Measurements from ENCODE around the gene MN1.

The MN1 gene

GRCh38 chr22:27800250-27801201, 1.0 kb downstream of the MN1 start:
- no peak for DNase-seq (ENCODE audit: low read depth)

- no peak for DNase-seq (ENCODE audit: low read depth)
Measured at GRCh38 chr22:27799827-27800249, 1.7 kb downstream of the MN1 start.

DNA sequence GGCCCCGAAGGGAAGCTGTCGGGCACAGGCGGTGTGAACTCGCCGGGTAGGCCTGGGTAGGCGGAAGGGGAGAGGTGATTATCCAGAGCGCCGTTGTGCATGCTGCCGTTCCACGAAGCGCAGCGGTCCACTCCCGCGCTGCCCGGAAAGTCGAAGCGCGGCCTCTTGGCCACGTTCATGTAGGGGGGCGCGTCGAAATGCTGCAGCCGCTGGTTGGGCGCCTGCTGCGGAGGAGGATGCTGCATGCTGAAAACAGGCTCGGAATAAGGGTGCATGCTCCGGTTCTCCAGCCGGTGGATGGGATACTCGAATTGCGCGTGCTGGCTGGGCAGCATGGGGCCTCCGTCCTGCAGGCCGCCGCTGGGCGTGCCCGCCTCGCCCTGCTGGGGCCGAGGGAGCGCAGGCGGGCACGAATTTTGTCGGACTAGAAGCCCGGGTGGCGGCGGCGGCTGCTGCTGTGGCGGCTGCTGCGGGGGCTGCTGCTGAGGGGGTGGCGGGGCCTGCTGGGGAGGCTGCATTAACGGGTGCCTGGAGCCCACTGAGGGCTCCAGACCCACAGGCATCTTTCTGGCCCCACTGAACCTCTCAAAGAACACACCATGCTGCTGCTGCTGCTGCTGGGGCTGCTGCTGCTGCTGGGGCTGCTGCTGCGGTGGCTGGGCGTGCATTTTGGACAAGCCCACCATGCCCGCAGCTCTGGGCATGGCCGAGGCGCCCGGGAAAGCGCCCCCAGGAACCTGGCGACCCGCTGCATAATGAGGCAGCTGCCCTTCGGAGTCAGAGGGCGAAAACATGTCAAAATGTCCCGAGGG, 2.3 kb downstream of the MN1 start:
- no peak for DNase-seq (ENCODE audit: low read depth)

GRCh38 chr22:27798511-27799014, 3.0 kb downstream of the MN1 start:
- DNase-seq (ENCODE audit: low read depth): no peak

DNA sequence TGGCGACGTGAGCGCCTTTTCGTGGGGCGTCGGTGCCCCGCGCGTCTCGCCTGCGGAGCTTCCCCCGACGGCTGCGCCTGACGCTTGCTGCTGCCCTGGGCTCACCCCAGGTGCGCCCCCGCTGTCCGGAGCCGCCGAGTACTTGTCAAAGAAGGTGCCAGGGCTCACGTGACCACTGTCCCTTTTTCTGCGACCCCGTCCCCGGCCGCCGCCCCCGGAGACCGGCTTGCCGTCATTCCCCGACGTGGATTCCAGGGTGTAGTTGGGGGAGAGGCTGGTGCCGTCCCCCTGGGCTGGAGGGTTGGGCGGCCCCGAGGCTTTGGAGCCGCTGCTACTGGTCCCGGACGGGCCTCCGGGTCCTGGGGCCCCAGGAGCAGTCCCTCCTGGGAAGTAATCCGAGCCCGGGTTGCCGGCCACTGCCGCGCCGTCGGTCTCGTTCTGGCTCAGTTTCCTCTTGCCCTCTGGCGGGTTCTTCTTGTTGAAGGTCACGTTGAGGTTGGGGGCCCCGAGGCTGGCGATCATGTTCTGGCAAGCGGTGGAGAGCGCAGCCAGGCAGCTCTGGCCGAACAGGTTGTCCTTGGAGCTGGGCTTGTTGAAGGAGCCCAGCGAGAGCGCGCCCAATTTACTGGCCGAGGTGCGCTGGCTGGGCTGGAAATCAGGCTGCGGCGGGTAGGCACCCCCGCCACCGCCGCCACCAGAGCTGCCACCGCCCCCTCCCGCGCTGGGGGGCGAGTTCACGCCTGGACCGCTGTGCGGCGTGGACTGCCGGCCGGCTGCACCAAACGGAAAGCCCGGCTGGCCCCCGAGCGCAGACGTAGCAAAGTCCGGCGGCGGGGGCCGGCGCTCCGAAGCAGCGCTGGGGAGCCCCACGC, 3.8 kb downstream of the MN1 start:
- DNase-seq (ENCODE audit: low read depth): no peak

DNA sequence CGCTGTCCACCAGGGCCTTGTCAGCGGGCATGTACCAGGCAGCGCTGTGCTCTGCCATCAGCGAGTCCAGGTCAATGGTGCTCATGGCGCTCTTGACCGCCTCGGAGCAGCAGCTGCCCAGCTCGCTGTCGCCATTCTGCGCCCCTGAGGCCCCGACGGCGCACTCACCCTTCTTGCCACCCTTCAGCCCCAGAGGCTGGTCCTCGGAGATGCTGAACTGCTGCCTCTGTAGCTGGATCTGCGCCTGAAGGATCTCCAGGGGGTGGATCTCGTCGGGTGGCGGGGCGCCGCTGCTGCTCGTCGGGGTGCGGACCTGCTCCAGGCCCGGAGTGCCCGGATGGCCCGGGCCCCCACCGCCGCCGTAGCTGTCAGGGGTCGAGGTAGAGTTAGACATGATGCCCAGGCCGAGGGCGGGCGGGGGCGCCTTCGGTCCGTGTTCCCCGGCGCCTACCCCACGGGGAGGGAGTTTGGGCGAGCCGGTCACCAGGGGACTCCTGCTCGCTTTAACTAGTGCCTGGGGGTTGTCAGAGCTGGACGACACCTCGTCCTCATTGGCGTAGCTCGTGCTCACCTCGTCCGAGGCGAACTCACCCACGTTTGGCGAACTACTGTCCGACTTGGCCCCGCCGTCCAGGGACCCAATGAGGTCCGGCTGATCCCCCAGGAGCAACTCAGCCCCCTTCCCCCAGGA, 4.6 kb downstream of the MN1 start:
- no peak for DNase-seq (ENCODE audit: low read depth)

GRCh38 chr22:27795696-27796517, 5.6 kb downstream of the MN1 start:
- DNase-seq (ENCODE audit: low read depth): no peak

GRCh38 chr22:27795053-27795452, 6.5 kb downstream of the MN1 start:
- DNase-seq (ENCODE audit: low read depth): no peak

GRCh38 chr22:27794226-27794625, 7.3 kb downstream of the MN1 start:
- no peak for DNase-seq (ENCODE audit: low read depth)

- DNase-seq (ENCODE audit: low read depth): no peak
Measured at GRCh38 chr22:27793576-27793975, 8.0 kb downstream of the MN1 start.

DNA sequence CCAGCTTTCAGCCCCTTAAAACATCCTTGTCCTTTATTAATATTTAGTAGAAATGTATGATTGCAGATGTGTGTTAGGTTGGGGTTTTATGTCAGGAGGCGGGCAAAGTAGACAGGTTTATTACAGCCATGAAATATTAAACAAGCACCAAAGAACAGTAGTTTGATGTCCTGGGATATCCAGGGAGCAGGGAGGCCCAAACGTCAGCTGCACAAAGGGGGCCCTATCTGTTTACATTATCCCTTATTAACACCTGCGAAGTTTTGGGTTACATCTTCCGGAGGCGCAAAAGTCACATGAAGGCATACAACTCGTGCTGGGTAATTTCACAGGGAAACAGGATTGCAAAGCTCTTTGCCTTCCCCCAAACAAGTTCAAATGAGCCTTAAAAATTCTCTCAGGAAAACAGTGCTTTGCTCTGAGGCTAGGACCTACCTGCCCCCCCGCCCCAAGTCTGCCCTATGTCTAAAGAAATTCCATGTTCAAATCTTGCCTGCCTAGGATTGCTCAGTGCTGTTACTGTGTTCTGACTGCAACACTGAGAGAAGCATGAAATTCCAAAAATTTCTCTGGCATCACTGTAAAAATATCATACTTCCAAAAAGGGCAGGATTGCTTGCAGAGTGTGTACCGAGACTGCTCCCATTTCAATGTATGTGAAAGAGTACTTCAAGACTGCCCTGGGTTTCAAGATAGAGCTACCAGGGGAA, 8.9 kb downstream of the MN1 start:
- no peak for DNase-seq (ENCODE audit: low read depth)

GRCh38 chr22:27791859-27792241, 9.7 kb downstream of the MN1 start:
- no peak for DNase-seq (ENCODE audit: low read depth)

GRCh38 chr22:27791159-27791858, 10.2 kb downstream of the MN1 start:
- DNase-seq (ENCODE audit: low read depth): no peak

- no peak for DNase-seq (ENCODE audit: low read depth)
Measured at GRCh38 chr22:27790376-27791158, 11.0 kb downstream of the MN1 start.

DNA sequence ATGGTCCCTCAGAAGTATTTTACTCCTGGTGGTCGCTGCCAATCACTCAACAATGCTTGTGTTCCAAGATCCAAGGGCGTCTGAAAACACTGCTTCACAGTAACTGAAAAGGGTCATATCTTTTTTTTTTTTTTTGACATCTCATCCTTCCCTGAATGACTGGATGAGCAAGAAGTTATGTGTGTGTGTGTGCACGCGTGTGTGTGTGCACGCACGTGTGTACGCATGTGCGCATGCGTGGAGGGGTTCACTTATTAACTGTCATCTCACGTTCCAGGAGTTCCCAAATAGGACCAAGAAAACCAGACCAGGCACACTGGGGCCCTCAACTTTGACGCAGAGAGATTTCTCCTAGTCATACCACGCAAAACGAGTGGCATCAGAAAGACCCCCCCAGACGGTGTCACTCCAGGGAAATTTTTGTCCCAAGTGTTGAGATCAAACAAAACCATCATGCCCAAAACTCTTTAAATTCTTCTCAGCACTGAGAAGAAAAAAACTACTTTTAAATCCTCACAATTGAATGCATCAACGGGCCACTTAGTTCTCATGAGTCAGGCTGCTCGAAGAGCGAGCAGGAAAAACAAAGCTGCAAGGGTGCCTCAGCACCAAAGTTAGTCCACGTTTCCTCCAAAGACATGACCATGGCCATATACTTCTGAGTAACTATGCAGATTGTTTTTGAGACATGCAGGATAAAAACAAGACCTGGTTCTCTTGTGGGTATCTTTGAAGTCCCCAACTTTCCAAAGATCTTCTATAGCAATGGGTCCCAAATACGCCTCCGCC, 12.9 kb downstream of the MN1 start:
- DNase-seq (ENCODE audit: low read depth): no peak

DNA sequence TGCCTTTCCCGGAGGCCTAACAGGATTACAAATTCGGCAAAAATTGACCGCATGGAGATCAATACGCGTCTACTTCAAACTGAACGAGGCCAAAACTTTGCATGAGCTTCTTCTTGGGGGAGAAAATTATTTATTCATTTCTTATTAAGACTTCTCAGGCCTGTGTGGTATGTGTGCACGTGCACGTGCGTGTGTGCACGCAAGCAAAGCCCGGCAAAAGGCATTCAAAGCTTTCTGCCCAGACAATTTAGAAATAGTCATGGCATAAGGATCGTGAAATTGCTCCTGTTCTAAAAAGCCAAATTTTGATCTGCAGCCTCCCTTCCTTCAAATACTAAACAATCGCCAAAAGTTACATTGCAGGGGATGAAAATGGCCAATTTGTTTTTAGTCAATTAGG, 14.6 kb downstream of the MN1 start:
- DNase-seq (ENCODE audit: low read depth): no peak

DNA sequence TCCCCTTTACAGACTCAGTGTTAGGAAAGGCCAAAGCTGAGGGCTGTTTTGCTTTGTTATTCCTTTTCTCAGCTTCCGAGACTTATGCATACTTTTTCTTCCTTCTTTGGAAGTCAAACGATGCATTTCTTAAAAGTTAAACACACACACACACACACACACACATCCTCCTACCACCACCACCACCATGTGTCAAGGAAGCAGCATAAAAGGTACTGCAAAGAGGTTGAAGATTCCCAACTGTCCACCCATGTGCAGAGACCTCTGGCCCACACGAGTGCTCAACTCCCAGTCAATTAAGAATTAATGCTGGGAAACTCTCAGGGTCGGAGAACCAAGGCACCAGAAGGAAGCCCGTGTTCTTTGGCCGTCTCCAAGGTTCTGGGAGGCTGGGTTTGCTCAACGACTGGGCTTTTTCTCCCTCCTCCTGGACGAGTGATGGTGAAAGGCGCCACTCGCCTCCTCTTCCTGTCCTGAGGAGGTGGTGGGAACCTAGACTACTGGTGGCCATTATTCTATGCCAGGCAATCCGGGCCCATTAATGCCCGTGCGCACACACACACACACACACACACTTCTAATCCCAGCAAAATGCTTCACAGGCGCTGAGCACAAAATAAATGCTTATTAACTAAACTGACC, 15.1 kb downstream of the MN1 start:
- no peak for DNase-seq (ENCODE audit: low read depth)

Measured in stimulated activated CD8-positive, alpha-beta memory T cell treated with anti-CD3 and anti-CD28 coated beads, Interleukin-7, amount 100 ng/mL, for 24 hours (primary cell).